HL-60 (cell line): Measurements from ENCODE around the gene DPP8.

Source experiments
- DNase-seq, 2 experiments: peaks; one replicate each; pipeline ENCODE4 v3.0.0-alpha.2; 2010 to 2020; ENCODE audit warnings: low read depth in 1 of 2, low spot score in 1 of 2
- H3K27ac ChIP-seq: fragments of 250-450 bp; sonication (Bioruptor Pico); replicated peaks from 2 replicates; pipeline ENCODE4 v1.5.1; 2020; ENCODE audit warnings: mild to moderate bottlenecking, moderate library complexity
- H3K27me3 ChIP-seq: fragments of 250-450 bp; sonication (Bioruptor Pico); 2 replicates; pipeline ENCODE4 v1.5.1; 2021; ENCODE audit warnings: mild to moderate bottlenecking, moderate library complexity; ENCODE audit not compliant: insufficient read depth, poor library complexity, severe bottlenecking
- H3K4me3 ChIP-seq: replicated peaks from 2 replicates; pipeline ENCODE4 v1.5.1; 2011; ENCODE audit warnings: mild to moderate bottlenecking, control low read depth, low read length; ENCODE audit not compliant: insufficient read depth
- GABPA ChIP-seq: IDR thresholded peaks from 2 replicates; pipeline ENCODE4 v1.6.1; 2012; ENCODE audit warnings: low read depth
- POLR2AphosphoS5 ChIP-seq: IDR thresholded peaks from 2 replicates; pipeline ENCODE4 v1.6.1; 2012; ENCODE audit warnings: low read depth
- REST ChIP-seq: IDR thresholded peaks from 2 replicates; pipeline ENCODE4 v1.6.1; 2012; ENCODE audit warnings: low read depth; ENCODE audit not compliant: insufficient replicate concordance
- SPI1 ChIP-seq: IDR thresholded peaks from 2 replicates; pipeline ENCODE4 v1.6.1; 2012; ENCODE audit warnings: low read depth, mild to moderate bottlenecking, borderline replicate concordance
- TF ChIP-seq, protein P1 (sequence below): IDR thresholded peaks from one replicate; pipeline ENCODE4 v1.5.1; 2011; ENCODE audit warnings: low read length, control low read depth, inconsistent platforms; ENCODE audit not compliant: insufficient read depth

The DPP8 gene

DNA sequence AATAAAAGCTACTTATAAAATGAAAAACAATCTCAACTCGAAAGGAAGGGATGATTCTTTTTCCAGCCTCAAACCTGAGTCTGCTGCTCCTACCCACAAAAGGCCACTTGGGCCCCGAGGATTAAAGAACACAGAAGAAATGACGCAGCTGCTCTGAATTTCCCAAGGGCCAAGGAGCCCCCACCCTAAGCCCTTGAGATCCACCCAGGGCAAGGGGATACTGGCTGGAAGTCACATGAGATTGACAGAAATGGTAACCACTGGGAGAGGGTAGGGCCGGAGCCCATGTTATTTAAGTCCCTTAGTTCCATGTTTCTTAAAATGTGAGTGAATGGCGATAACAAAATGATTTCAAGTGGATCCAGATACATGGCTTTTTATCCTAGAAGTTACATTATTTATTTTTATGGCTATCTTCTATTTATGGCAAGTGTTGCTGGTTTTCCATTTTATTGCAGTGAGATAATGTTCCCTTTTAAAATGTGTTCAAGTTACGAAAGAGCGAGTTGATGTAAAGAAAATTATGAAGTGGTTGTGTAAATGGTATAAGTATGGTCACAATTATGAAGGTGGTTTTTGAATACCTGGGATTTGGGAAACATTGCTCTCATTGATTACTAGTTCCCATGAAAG, 111.6 kb downstream of the DPP8 start:
- DNase-seq = no peak
- Histone ChIP-seq H3K27me3 (no peaks in the 10 kb centered on the region), H3K4me3 (no peak overlapping the region), H3K27ac (no peak overlapping the region)
- TF ChIP-seq GABPA = no peak
- TF ChIP-seq POLR2AphosphoS5 = no peak
- no peak for TF ChIP-seq REST

- H3K4me3 ChIP-seq = no peak overlapping the region
- H3K27me3 ChIP-seq = no peaks in the 10 kb centered on the region
- no peak overlapping the region for H3K27ac ChIP-seq
- TF ChIP-seq, protein P1, sequence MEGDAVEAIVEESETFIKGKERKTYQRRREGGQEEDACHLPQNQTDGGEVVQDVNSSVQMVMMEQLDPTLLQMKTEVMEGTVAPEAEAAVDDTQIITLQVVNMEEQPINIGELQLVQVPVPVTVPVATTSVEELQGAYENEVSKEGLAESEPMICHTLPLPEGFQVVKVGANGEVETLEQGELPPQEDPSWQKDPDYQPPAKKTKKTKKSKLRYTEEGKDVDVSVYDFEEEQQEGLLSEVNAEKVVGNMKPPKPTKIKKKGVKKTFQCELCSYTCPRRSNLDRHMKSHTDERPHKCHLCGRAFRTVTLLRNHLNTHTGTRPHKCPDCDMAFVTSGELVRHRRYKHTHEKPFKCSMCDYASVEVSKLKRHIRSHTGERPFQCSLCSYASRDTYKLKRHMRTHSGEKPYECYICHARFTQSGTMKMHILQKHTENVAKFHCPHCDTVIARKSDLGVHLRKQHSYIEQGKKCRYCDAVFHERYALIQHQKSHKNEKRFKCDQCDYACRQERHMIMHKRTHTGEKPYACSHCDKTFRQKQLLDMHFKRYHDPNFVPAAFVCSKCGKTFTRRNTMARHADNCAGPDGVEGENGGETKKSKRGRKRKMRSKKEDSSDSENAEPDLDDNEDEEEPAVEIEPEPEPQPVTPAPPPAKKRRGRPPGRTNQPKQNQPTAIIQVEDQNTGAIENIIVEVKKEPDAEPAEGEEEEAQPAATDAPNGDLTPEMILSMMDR = no peak
- TF ChIP-seq SPI1 (no peak), GABPA (no peak), POLR2AphosphoS5 (no peak)
- DNase-seq = no peak
Observed at GRCh38 chr15:65404186-65404872, 113.2 kb downstream of the DPP8 start.

- no peak for DNase-seq
- H3K27me3 ChIP-seq = peaks cover 9% of the 10 kb centered on the region
- H3K4me3 ChIP-seq = no peak overlapping the region
- no peak overlapping the region for H3K27ac ChIP-seq
- no peak for TF ChIP-seq GABPA
- no peak for TF ChIP-seq REST
- TF ChIP-seq POLR2AphosphoS5 = no peak
- TF ChIP-seq, protein P1 = no peak
- no peak for TF ChIP-seq SPI1
Observed at GRCh38 chr15:65402961-65403360, 114.5 kb downstream of the DPP8 start.

DNA sequence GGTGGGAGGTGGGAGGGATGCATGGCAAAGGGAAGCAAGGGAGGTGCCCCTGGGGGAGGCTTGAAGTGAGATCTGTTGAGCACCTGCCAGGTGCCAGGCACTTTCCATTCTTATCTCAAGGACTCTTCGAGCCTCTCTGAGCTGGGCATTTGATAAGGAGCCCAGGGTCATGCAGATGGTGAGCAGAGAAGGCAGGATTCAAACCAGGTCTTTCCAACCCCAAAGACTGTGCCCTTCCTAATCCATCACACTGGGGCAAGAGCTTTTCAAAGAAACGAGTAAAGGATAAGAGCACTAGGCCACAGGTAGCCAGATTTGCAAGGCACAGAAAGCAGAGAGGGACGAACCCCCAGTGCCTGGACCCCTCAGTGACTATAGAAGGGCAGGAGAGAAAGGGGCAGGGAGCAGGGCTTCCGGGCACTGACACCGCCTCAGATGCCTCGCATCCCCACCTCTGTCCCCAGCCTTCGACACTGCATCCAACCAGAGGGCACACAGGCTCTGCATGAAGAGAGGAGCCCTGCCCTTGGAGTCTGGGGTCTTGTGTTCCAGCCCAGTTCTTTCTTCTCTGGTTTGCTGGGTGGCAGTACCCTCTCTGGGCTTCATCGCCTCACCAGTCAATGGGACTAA, 115.8 kb downstream of the DPP8 start:
- Histone ChIP-seq H3K4me3 (no peak overlapping the region), H3K27me3 (peaks cover 20% of the 10 kb centered on the region), H3K27ac (no peak overlapping the region)
- no peak for DNase-seq
- TF ChIP-seq GABPA = no peak
- TF ChIP-seq, protein P1 = no peak
- no peak for TF ChIP-seq SPI1
- no peak for TF ChIP-seq POLR2AphosphoS5
- TF ChIP-seq REST = no peak
